Sciatic nerve (tissue), 2 donors: ENCODE data around the gene FASTKD2. TPM values are rescaled to one million over a fixed set of nuclear protein-coding genes. Genes with fewer than 3 reads are reported as not detected.

Experiments used
- ATAC-seq: fragments of 200-7000 bp; cut with Tn5 transposase; one replicate; pipeline ENCODE4 v1.9.1; 2020; ENCODE audit warnings: mild to moderate bottlenecking, moderate library complexity
- DNase-seq: peaks from one replicate; pipeline ENCODE4 v3.0.0-alpha.2; 2020; ENCODE audit warnings: low spot score
- intact Hi-C: fragments of 100-400 bp; cut with DNase I; formaldehyde crosslinking; loops from one replicate; pipeline ENCODE4 v1.14.2; 2022
- total RNA-seq: library from RNA; stranded (reverse); fragmentation: NEBNext Ultra II Directional; extraction: Animal tissue kit (Norgen Biotek cat#: 25700); gene quantifications from one replicate; pipeline ENCODE4 v1.2.1, GENCODE V29; 2021
- donor health status: DM: no; HTN: no; CAD: no.
- donor health status: DM: no; HTN: no; CAD: no.

FASTKD2 gene
- 23.1 TPM for total RNA-seq

- intact Hi-C loops = no loop called here
- peak; percentile 90 for DNase-seq
- peak; percentile 99 for ATAC-seq
Observed at GRCh38 chr2:206765242-206766056, at the start of gene FASTKD2, which contains the start of gene MDH1B. Gene FASTKD2, plus strand, starts transcription at chr2:206765606. Its CDS starts 1,088 bp downstream, at chr2:206766694. Gene MDH1B, minus strand, starts transcription at chr2:206765328. Its CDS starts 57 bp downstream, at chr2:206765271.

- intact Hi-C loops = no loop called here
- ATAC-seq (no peak), DNase-seq (no peak)
Observed at GRCh38 chr2:206716623-206717022, 48.8 kb upstream of the FASTKD2 start.

GRCh38 chr2:206718296-206718695 is 47.1 kb upstream of the FASTKD2 start, which contains the start of gene DYTN:
Gene DYTN, minus strand, starts transcription at chr2:206718396. Its CDS starts 117 bp downstream, at chr2:206718279.
- DNase-seq (no peak), ATAC-seq (no peak)
- intact Hi-C loops = no loop called here

GRCh38 chr2:206721256-206721920 is 44.0 kb upstream of the FASTKD2 start:
- intact Hi-C loops = no loop called here
- DNase-seq (no peak), ATAC-seq (no peak)

- no peak for ATAC-seq
- intact Hi-C loops = no loop called here
- no peak for DNase-seq
Observed at GRCh38 chr2:206723288-206723687, 42.1 kb upstream of the FASTKD2 start.

GRCh38 chr2:206727287-206727686 is 38.1 kb upstream of the FASTKD2 start:
- DNase-seq (no peak), ATAC-seq (no peak)
- intact Hi-C loops = no loop called here

- DNase-seq (no peak), ATAC-seq (no peak)
- intact Hi-C loops = no loop called here
Observed at GRCh38 chr2:206728277-206729199, 36.9 kb upstream of the FASTKD2 start.

GRCh38 chr2:206733341-206733740 is 32.1 kb upstream of the FASTKD2 start:
- intact Hi-C loops = no loop called here
- no peak for DNase-seq
- no peak for ATAC-seq

- DNase-seq = no peak
- ATAC-seq = no peak
- intact Hi-C loops = no loop called here
Observed at GRCh38 chr2:206736935-206737334, 28.5 kb upstream of the FASTKD2 start.

- DNase-seq (no peak), ATAC-seq (no peak)
- intact Hi-C loops = no loop called here
Observed at GRCh38 chr2:206739271-206739670, 26.1 kb upstream of the FASTKD2 start.

GRCh38 chr2:206740800-206741199 is 24.6 kb upstream of the FASTKD2 start:
- no peak for DNase-seq
- no peak for ATAC-seq
- intact Hi-C loops = no loop called here

GRCh38 chr2:206756816-206757215 is 8.6 kb upstream of the FASTKD2 start:
- ATAC-seq (no peak), DNase-seq (no peak)
- intact Hi-C loops = no loop called here

- DNase-seq (no peak), ATAC-seq (no peak)
- intact Hi-C loops = no loop called here
Observed at GRCh38 chr2:206764673-206765241, 649 bp upstream of the FASTKD2 start.

- intact Hi-C loops = no loop called here
- ATAC-seq = no peak
- no peak for DNase-seq
Observed at GRCh38 chr2:206766057-206766930, 888 bp downstream of the FASTKD2 start.

- ATAC-seq = no peak
- DNase-seq = no peak
- intact Hi-C loops = no loop called here
Observed at GRCh38 chr2:206774871-206775270, 9.5 kb downstream of the FASTKD2 start.

GRCh38 chr2:206776432-206776831 is 11.0 kb downstream of the FASTKD2 start:
- no peak for ATAC-seq
- intact Hi-C loops = no loop called here
- DNase-seq = no peak

- ATAC-seq (no peak), DNase-seq (no peak)
- intact Hi-C loops = no loop called here
Observed at GRCh38 chr2:206780671-206781070, 15.3 kb downstream of the FASTKD2 start.

GRCh38 chr2:206783718-206784117 is 18.3 kb downstream of the FASTKD2 start:
- intact Hi-C loops = no loop called here
- DNase-seq (no peak), ATAC-seq (no peak)
